Esophagus squamous epithelium (tissue), 5 donors: ENCODE results near the gene PSAPL1. TPM values are rescaled to one million over a fixed set of nuclear protein-coding genes. Genes with fewer than 3 reads are reported as not detected.

ENCODE experiments used
- DNase-seq: peaks from one replicate; lab custom pipeline; 2025; lab: John Stamatoyannopoulos, UW
- H3K27ac ChIP-seq, 4 donors: fragments of 200-600 bp; sonication (generic); one replicate each; pipeline ENCODE4 v1.5.1; 2016 to 2019; ENCODE audit warnings: mild to moderate bottlenecking in 1 of 4
- H3K27me3 ChIP-seq, 4 donors: fragments of 200-600 bp; sonication (generic); 1 replicate in 3 of 4; 2 replicates in 1 of 4; pipeline versions ENCODE4 v1.5.1 to v1.6.0; 2017 to 2021; ENCODE audit warnings: antibody characterized with exemption in 1 of 4
- H3K36me3 ChIP-seq, 3 donors: fragments of 200-600 bp; sonication (generic); one replicate each; pipeline ENCODE4 v1.5.1; 2016 to 2019
- H3K4me1 ChIP-seq, 3 donors: fragments of 200-600 bp; sonication (generic); one replicate each; pipeline ENCODE4 v1.5.1; 2017 to 2019
- H3K4me3 ChIP-seq, 4 donors: fragments of 200-600 bp; sonication (generic); 1 replicate in 3 of 4; 2 replicates in 1 of 4; pipeline ENCODE4 v1.5.1; 2016 to 2019; ENCODE audit warnings: mild to moderate bottlenecking in 2 of 4, moderate library complexity in 1 of 4
- H3K9me3 ChIP-seq, 3 donors: fragments of 200-600 bp; sonication (generic); one replicate each; pipeline ENCODE4 v1.5.1; 2016 to 2019
- POLR2A ChIP-seq, 4 donors: fragments of 450-650 bp; IDR thresholded peaks; one replicate each; pipeline ENCODE4 v1.6.1; 2017; ENCODE audit warnings: antibody characterized with exemption in 4 of 4, mild to moderate bottlenecking in 4 of 4, moderate library complexity in 3 of 4
- WGBS, 2 donors: methylation state at CpG; one replicate each; pipeline ENCODE4 v1.1.5; 2018; 5-methylcytosine and 5-hydroxymethylcytosine counted together
- intact Hi-C: fragments of 100-400 bp; cut with DNase I; formaldehyde crosslinking; loops from one replicate; pipeline ENCODE4 v1.15.0; 2022
- total RNA-seq, 4 donors: library from RNA; depleted of rRNA; stranded (reverse); fragments of >200 nt; gene quantifications; one replicate each; pipeline ENCODE4 v1.1.0, GENCODE V29; 2016
- TF ChIP-seq, protein P1 (sequence below), 6 experiments: fragments of 450-650 bp in 4 of 6; fragments of 200-600 bp in 2 of 6; sonication (generic) in 2 of 6; IDR thresholded peaks; one replicate each; pipeline ENCODE4 v1.5.1; 2016 to 2019; ENCODE audit warnings: antibody characterized with exemption in 6 of 6, mild to moderate bottlenecking in 4 of 6, moderate library complexity in 4 of 6
- donor health status: DM: yes; HTN: yes; CAD: no.

PSAPL1 gene
- total RNA-seq, 4 donors from 2014 or later, result under 0.01 to 0.15 (median 0.09) TPM; not detected in 1

DNA sequence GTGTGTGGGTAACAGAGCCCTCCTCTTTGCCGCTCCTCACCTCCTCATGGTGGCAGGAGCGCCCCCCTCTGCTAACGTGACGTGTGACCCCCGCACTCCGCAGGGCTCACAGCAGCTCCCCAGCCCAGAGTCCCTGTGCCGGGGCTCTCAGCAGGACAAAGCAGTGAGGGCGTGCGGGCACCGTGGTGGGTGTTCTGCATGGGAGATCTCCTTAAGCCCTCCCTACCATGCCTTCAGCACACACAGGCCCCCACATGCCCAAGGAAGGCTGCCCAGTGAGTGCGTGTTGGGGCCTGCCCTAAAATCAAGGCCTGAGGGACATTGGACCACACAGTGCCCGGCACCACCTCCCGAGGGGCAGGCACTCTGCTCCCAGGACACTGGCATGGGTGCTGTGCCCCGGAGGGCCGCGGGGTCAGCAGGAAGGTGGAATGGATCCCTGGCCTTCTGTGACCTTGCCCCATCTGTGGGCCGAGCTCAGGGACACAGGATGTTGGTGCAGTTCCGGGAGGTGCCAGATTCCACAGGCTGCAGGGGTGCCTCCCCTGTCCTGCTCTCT is 10.1 kb downstream of the PSAPL1 start:
- intact Hi-C loops, result no loop called here
- DNase-seq, result no peak
- H3K4me3 ChIP-seq, result peak overlapping the region in 1 of 4 donors; percentile 17
- TF ChIP-seq, protein P1, sequence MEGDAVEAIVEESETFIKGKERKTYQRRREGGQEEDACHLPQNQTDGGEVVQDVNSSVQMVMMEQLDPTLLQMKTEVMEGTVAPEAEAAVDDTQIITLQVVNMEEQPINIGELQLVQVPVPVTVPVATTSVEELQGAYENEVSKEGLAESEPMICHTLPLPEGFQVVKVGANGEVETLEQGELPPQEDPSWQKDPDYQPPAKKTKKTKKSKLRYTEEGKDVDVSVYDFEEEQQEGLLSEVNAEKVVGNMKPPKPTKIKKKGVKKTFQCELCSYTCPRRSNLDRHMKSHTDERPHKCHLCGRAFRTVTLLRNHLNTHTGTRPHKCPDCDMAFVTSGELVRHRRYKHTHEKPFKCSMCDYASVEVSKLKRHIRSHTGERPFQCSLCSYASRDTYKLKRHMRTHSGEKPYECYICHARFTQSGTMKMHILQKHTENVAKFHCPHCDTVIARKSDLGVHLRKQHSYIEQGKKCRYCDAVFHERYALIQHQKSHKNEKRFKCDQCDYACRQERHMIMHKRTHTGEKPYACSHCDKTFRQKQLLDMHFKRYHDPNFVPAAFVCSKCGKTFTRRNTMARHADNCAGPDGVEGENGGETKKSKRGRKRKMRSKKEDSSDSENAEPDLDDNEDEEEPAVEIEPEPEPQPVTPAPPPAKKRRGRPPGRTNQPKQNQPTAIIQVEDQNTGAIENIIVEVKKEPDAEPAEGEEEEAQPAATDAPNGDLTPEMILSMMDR (IDR thresholded peaks at IDR 0.05), result no peak
- TF ChIP-seq POLR2A (IDR thresholded peaks at IDR 0.05), result no peak
- H3K27ac ChIP-seq, result no peak overlapping the region
- 60% methylated on average over 1 of the region's 18 CpGs; no CpG with 5 or more reads in 1 of the 2 donors for WGBS, 2 donors
- H3K9me3 ChIP-seq, result no peaks in the 10 kb centered on the region
- peaks cover 0 to 29% (median 6%) of the 10 kb centered on the region in 3 donors for H3K4me1 ChIP-seq
- no peaks in the 10 kb centered on the region for H3K36me3 ChIP-seq
- peaks cover 0 to 11% (median 0%) of the 10 kb centered on the region in 4 donors for H3K27me3 ChIP-seq

DNA sequence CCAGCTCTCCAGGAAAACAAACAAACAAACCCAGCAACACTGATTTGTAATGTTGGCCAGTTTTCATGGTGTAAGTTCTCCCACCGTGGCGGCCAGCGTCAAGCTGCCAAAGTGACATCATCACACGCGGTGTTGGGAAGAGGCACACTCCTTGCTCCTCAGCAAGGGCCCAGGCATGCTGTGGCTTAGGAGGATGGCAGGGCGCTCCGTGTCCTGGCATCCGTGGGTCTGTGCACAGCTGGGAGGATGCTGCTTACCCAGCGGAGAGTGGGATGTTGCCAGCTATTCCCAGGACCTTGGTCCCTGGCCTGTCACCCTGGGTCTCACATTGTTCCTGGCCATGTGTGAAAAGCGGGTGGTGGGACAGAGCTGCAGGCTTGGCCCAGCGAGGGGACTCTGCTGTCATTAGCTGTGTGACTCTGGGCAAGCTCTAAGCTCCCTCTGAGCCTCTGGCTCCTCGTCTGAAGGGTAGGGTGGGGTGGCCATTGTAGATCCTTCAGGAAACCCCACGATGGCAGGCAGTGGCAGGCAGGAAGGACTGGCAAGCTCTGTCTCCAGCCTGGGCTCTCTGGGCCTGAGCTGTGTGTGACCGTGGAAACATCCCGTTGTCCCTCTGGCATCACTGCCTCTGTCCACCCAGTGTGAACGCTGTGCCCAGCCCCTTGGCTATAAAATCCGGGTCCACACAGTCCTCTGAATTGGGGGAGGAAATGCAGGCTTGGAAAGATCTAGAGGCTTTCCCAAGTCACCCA is 10.8 kb downstream of the PSAPL1 start:
- Histone ChIP-seq H3K9me3 (no peaks in the 10 kb centered on the region), H3K36me3 (no peaks in the 10 kb centered on the region), H3K27me3 (peaks cover 0 to 11% (median 0%) of the 10 kb centered on the region in 4 donors), H3K27ac (no peak overlapping the region), H3K4me1 (peaks cover 0 to 29% (median 6%) of the 10 kb centered on the region in 3 donors), H3K4me3 (no peak overlapping the region)
- 20 to 29% methylated on average over 1 to 6 of the region's 17 CpGs for WGBS, 2 donors
- intact Hi-C loops, result no loop called here
- TF ChIP-seq, protein P1 (IDR thresholded peaks at IDR 0.05), result no peak
- no peak for TF ChIP-seq POLR2A (IDR thresholded peaks at IDR 0.05)
- DNase-seq, result no peak

DNA sequence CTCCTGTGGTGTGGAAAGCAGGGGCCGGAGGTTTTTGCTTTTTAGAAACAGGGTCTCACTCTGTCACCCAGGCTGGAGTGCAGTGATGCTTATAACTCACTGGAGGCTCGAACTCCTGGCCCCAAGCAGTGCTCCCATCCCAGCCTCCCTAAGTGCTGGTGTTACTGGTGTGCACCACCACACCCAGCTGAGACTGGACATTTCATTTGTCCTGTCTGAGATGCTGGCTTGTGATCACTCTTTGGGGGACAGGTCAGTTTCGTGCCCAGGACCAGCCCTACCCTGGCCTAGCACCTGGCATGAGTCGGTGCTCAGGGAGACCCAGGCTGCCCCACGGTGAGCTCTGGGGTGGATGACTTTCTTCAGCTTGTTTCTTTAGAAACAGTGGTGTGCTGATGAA is 11.3 kb downstream of the PSAPL1 start:
- Histone ChIP-seq H3K36me3 (no peaks in the 10 kb centered on the region), H3K27ac (no peak overlapping the region), H3K27me3 (peaks cover 0 to 11% (median 0%) of the 10 kb centered on the region in 4 donors), H3K4me3 (no peak overlapping the region), H3K4me1 (peaks cover 0 to 29% (median 6%) of the 10 kb centered on the region in 3 donors), H3K9me3 (no peaks in the 10 kb centered on the region)
- intact Hi-C loops, result no loop called here
- DNase-seq, result no peak
- 76 to 89% methylated on average over 2 to 3 of the region's 5 CpGs for WGBS, 2 donors
- no peak for TF ChIP-seq POLR2A (IDR thresholded peaks at IDR 0.05)
- TF ChIP-seq, protein P1 (IDR thresholded peaks at IDR 0.05), result no peak

DNA sequence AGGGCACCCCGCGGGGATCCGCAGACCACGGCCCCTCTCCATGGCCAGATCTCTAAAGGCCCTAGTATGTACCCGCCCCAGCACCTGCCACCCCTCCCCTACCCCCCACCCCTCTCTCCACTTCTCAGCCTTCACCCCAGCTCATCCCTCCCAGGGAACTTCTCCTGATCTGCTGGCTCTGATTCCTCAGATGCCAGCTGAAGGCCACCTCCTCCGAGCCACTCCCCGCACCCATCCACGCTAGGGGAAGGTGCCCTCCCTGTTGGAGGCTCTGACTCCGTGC is 11.9 kb downstream of the PSAPL1 start:
- Histone ChIP-seq H3K27ac (no peak overlapping the region), H3K9me3 (no peaks in the 10 kb centered on the region), H3K4me1 (peaks cover 0 to 29% (median 6%) of the 10 kb centered on the region in 3 donors), H3K4me3 (no peak overlapping the region), H3K27me3 (peaks cover 0 to 11% (median 0%) of the 10 kb centered on the region in 4 donors), H3K36me3 (no peaks in the 10 kb centered on the region)
- TF ChIP-seq POLR2A (IDR thresholded peaks at IDR 0.05), result no peak
- TF ChIP-seq, protein P1 (IDR thresholded peaks at IDR 0.05), result no peak
- no peak for DNase-seq
- 86 to 93% methylated on average over 8 to 9 of the region's 9 CpGs for WGBS, 2 donors
- intact Hi-C loops, result no loop called here
